Glomerular visceral epithelial cell (primary cell): ENCODE data around the gene WDR1.

Source experiments
- DNase-seq: peaks from one replicate; pipeline ENCODE4 v3.0.0-alpha.2; 2016; ENCODE audit errors: extremely low spot score

WDR1 gene

GRCh38 chr4:10085828-10086505, 30.6 kb downstream of the WDR1 start:
- no peak for DNase-seq

- no peak for DNase-seq
These were observed 31.2 kb downstream of the WDR1 start for GRCh38 chr4:10085386-10085785.

- DNase-seq, result no peak
These were observed 31.8 kb downstream of the WDR1 start for GRCh38 chr4:10084651-10085358.

- no peak for DNase-seq
These were observed 32.5 kb downstream of the WDR1 start for GRCh38 chr4:10083861-10084641.

- no peak for DNase-seq
These were observed 33.2 kb downstream of the WDR1 start for GRCh38 chr4:10083331-10083771.

GRCh38 chr4:10082459-10083272, 33.9 kb downstream of the WDR1 start:
- no peak for DNase-seq

- DNase-seq, result no peak
These were observed 34.6 kb downstream of the WDR1 start for GRCh38 chr4:10082047-10082446.

GRCh38 chr4:10081218-10081606, 35.4 kb downstream of the WDR1 start:
- no peak for DNase-seq

GRCh38 chr4:10080589-10081217, 35.9 kb downstream of the WDR1 start:
- no peak for DNase-seq

GRCh38 chr4:10079912-10080588, 36.5 kb downstream of the WDR1 start:
- DNase-seq, result no peak

- no peak for DNase-seq
These were observed 37.3 kb downstream of the WDR1 start for GRCh38 chr4:10079256-10079655.

- no peak for DNase-seq
These were observed 37.9 kb downstream of the WDR1 start for GRCh38 chr4:10078481-10079233.

GRCh38 chr4:10077483-10078335, 38.9 kb downstream of the WDR1 start:
- DNase-seq, result no peak

- no peak for DNase-seq
These were observed 39.5 kb downstream of the WDR1 start for GRCh38 chr4:10077076-10077475.

GRCh38 chr4:10075953-10076391, 40.6 kb downstream of the WDR1 start:
- DNase-seq, result peak; percentile 71

GRCh38 chr4:10075158-10075863, 41.3 kb downstream of the WDR1 start:
- no peak for DNase-seq

- DNase-seq, result peak; percentile 70
These were observed 41.9 kb downstream of the WDR1 start for GRCh38 chr4:10074767-10075105.

- no peak for DNase-seq
These were observed 42.4 kb downstream of the WDR1 start for GRCh38 chr4:10074076-10074766.
